Thyroid gland (tissue), 4 donors: ENCODE data around the gene SRBD1. TPM values are rescaled to one million over a fixed set of nuclear protein-coding genes. Genes with fewer than 3 reads are reported as not detected.

ENCODE experiments used
- DNase-seq, 2 donors: peaks; one replicate each; pipeline ENCODE4 v3.0.0-alpha.2; 2019
- H3K27ac ChIP-seq, 3 donors: fragments of 200-600 bp; sonication (generic); 1 replicate in 2 of 3; 2 replicates in 1 of 3; pipeline ENCODE4 v1.5.1; 2016 to 2019; ENCODE audit warnings: mild to moderate bottlenecking in 1 of 3, moderate library complexity in 1 of 3
- H3K27me3 ChIP-seq: fragments of 200-600 bp; sonication (generic); one replicate; pipeline ENCODE4 v1.5.1; 2019
- H3K36me3 ChIP-seq, 2 donors: fragments of 200-600 bp; sonication (generic); one replicate each; pipeline ENCODE4 v1.5.1; 2016 to 2019
- H3K4me1 ChIP-seq, 2 donors: fragments of 200-600 bp; sonication (generic); one replicate each; pipeline ENCODE4 v1.5.1; 2017 to 2019
- H3K4me3 ChIP-seq, 3 donors: fragments of 200-600 bp; sonication (generic); replicated peaks in 1 of 3; 1 replicate in 2 of 3; 2 replicates in 1 of 3; pipeline ENCODE4 v1.5.1; 2016; ENCODE audit warnings: mild to moderate bottlenecking in 1 of 3
- H3K9me3 ChIP-seq: fragments of 200-600 bp; sonication (generic); one replicate; pipeline ENCODE4 v1.5.1; 2017
- CTCF ChIP-seq, 6 experiments: fragments of 200-600 bp in 3 of 6; fragments of 450-650 bp in 3 of 6; sonication (generic) in 3 of 6; IDR thresholded peaks; one replicate each; pipeline ENCODE4 v1.5.1; 2016 to 2019; ENCODE audit warnings: antibody characterized with exemption in 6 of 6, mild to moderate bottlenecking in 2 of 6, inconsistent platforms in 1 of 6, moderate library complexity in 1 of 6
- POLR2A ChIP-seq, 2 donors: fragments of 450-650 bp; IDR thresholded peaks; one replicate each; pipeline ENCODE4 v1.6.1; 2017; ENCODE audit warnings: antibody characterized with exemption in 2 of 2, mild to moderate bottlenecking in 2 of 2, moderate library complexity in 1 of 2
- WGBS, 2 donors: methylation state at CpG; one replicate each; pipeline ENCODE4 v1.1.5; 2017; 5-methylcytosine and 5-hydroxymethylcytosine counted together
- intact Hi-C: fragments of 100-400 bp; cut with DNase I; formaldehyde crosslinking; loops from one replicate; pipeline ENCODE4 v1.15.1; 2023
- total RNA-seq, 4 donors: library from RNA; depleted of rRNA; stranded (reverse); fragments of >200 nt; gene quantifications; one replicate each; pipeline ENCODE4 v1.2.3, GENCODE V29; 2016

Gene SRBD1
- total RNA-seq, 4 donors from 2014 or later: 23.1 to 33.3 (median 27.2) TPM

GRCh38 chr2:45445037-45445436 is 166.0 kb downstream of the SRBD1 start:
- intact Hi-C loops: no loop called here
- 81 to 84% methylated on average over 1 of the region's 1 CpG for WGBS, 2 donors
- H3K9me3 ChIP-seq: no peaks in the 10 kb centered on the region
- H3K27ac ChIP-seq: no peak overlapping the region
- DNase-seq: no peak
- no peak overlapping the region for H3K4me3 ChIP-seq
- H3K36me3 ChIP-seq: no peaks in the 10 kb centered on the region
- no peaks in the 10 kb centered on the region for H3K4me1 ChIP-seq
- TF ChIP-seq CTCF (IDR thresholded peaks at IDR 0.05) (no peak), POLR2A (IDR thresholded peaks at IDR 0.05) (no peak)
- H3K27me3 ChIP-seq: no peaks in the 10 kb centered on the region

- TF ChIP-seq POLR2A (IDR thresholded peaks at IDR 0.05): no peak
- TF ChIP-seq CTCF (IDR thresholded peaks at IDR 0.05): no peak
- Histone ChIP-seq H3K4me3 (no peak overlapping the region), H3K4me1 (no peaks in the 10 kb centered on the region), H3K27ac (no peak overlapping the region), H3K27me3 (no peaks in the 10 kb centered on the region), H3K9me3 (no peaks in the 10 kb centered on the region), H3K36me3 (no peaks in the 10 kb centered on the region)
- no peak for DNase-seq
- WGBS, 2 donors: 90% methylated on average over 1 of the region's 1 CpG
- intact Hi-C loops: no loop called here
Measured at GRCh38 chr2:45443012-45443411, 168.1 kb downstream of the SRBD1 start.

- Histone ChIP-seq H3K4me1 (no peaks in the 10 kb centered on the region), H3K9me3 (no peaks in the 10 kb centered on the region), H3K27ac (no peak overlapping the region), H3K36me3 (no peaks in the 10 kb centered on the region), H3K27me3 (no peaks in the 10 kb centered on the region), H3K4me3 (no peak overlapping the region)
- no peak for DNase-seq
- TF ChIP-seq POLR2A (IDR thresholded peaks at IDR 0.05) (no peak), CTCF (IDR thresholded peaks at IDR 0.05) (no peak)
- 96% methylated on average over 3 of the region's 3 CpGs for WGBS, 2 donors
- intact Hi-C loops: no loop called here
Measured at GRCh38 chr2:45442026-45442425, 169.0 kb downstream of the SRBD1 start.

- no peaks in the 10 kb centered on the region for H3K4me1 ChIP-seq
- no peak overlapping the region for H3K4me3 ChIP-seq
- H3K9me3 ChIP-seq: no peaks in the 10 kb centered on the region
- no peak overlapping the region for H3K27ac ChIP-seq
- WGBS, 2 donors: 96 to 98% methylated on average over 3 of the region's 3 CpGs
- H3K36me3 ChIP-seq: no peaks in the 10 kb centered on the region
- no peaks in the 10 kb centered on the region for H3K27me3 ChIP-seq
- intact Hi-C loops: no loop called here
- TF ChIP-seq CTCF (IDR thresholded peaks at IDR 0.05) (no peak), POLR2A (IDR thresholded peaks at IDR 0.05) (no peak)
- no peak for DNase-seq
Measured at GRCh38 chr2:45441571-45441970, 169.5 kb downstream of the SRBD1 start.

- no peak overlapping the region for H3K4me3 ChIP-seq
- H3K9me3 ChIP-seq: no peaks in the 10 kb centered on the region
- no peak for DNase-seq
- intact Hi-C loops: no loop called here
- H3K27me3 ChIP-seq: no peaks in the 10 kb centered on the region
- no peaks in the 10 kb centered on the region for H3K36me3 ChIP-seq
- TF ChIP-seq POLR2A (IDR thresholded peaks at IDR 0.05) (no peak), CTCF (IDR thresholded peaks at IDR 0.05) (no peak)
- WGBS, 2 donors: 91 to 95% methylated on average over 6 of the region's 6 CpGs
- no peaks in the 10 kb centered on the region for H3K4me1 ChIP-seq
- H3K27ac ChIP-seq: no peak overlapping the region
Measured at GRCh38 chr2:45439788-45440773, 171.0 kb downstream of the SRBD1 start.
